Stimulated activated CD4-positive, alpha-beta T cell treated with anti-CD3 and anti-CD28 coated beads, Interleukin-1b, Interleukin-23, amount 100 ng/mL, for 4 hours (primary cell): ENCODE measurements around the gene ARHGAP44.
"Not testable (repeated sequence)": the region's sequence is repeated elsewhere in the genome, so short reads cannot be mapped to it uniquely, and the experiment has no call there.

Source experiments
- DNase-seq, 2 donors: peaks; one replicate each; pipeline ENCODE4 v3.0.0-alpha.2; 2020; ENCODE audit warnings: low read depth in 2 of 2

ARHGAP44 gene

DNA sequence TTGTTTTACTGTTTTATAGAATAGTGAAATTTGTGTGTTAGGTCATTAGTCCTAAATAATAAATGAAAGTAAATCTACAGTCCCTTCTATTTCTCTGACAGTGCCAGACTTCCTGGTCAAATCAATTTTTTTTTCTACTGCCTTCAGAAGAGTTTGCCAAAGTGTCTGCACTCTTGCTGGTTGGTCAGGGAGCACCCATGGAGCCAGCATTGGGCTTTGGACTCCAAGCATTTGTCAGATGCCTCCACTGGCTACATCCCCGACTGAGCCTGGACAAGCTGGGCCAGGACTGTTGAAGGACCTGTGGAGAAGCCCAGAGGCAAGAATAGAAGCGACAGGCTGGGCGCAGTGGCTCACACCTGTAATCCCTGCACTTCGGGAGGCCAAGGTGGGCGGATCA lies 174.9 kb downstream of the ARHGAP44 start:
- no peak for DNase-seq

DNA sequence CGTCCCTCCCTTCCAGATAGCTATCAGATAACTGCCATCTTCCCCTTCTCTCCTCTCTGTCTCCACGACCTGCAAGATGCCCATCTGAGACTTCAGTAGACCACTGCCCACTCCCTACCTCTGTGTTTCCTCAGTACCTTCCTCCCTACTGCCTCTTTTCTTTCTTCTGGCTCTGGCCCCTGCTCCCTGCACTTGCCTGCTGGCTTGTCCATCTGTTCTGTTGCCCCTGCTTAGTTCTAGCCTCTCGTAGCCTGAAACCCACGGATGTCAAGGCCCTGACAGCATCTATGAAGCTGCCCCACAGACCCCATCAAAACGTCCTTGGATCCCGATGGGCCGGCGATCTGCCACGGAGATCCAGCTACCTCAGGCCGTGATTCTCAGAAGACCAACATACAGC lies 175.5 kb downstream of the ARHGAP44 start:
- no peak for DNase-seq

DNA sequence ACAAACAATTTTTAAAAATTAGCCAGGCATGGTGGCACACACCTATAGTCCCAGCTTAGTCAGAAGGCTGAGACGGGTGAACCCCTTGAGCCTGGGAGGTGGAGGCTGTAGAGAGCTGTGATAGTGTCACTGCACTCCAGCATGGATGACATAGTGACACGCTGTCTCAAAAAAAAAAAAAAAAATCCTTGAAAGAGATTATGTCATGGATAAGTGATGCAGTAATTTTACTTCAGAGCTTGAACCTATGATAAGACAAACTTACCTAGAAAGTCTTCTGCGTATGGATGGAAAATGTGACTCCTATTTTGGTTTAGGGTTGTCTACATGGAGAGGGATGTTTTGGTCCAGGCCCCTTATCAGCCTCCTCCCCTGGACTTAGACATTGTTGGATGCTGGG lies 176.7 kb downstream of the ARHGAP44 start:
- DNase-seq = no peak

DNA sequence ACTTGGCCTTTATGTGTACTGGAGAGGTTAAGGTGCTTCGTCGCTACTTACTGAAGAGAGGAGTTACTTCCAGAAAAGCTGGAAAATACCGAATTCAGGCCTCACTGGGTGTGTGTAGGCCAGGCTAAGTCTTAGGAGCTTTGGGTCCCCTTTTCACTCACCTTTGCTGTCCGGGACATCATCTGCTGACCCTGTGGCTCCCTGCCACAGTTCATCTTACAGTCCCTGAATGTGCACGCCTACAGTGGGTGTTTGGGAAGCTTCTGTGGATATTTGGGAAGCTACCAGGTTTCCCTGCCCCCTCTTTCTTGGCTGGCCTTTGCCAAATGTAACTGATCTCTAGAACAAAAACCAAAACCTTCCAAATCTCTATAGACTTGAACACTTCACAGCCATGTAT lies 177.1 kb downstream of the ARHGAP44 start:
- DNase-seq = no peak

DNA sequence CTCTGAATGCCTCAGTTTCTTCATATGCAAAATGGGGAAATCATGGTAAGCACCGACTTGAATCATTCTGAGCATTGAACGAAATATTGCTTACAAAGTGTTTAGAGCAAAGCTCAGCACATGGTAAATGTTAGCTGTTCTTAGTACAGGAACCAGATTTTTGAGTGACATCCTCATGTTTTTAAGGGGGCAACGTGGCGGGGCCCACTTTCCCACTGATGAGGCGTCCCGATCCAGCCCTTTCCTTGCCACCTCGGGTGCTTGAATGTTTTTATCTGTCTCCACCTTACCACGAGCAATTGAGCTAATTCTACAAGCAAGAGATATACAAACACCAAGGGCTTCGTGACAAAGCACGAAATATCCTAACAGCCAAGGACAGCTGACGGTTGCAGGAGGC lies 178.7 kb downstream of the ARHGAP44 start:
- DNase-seq = no peak

DNA sequence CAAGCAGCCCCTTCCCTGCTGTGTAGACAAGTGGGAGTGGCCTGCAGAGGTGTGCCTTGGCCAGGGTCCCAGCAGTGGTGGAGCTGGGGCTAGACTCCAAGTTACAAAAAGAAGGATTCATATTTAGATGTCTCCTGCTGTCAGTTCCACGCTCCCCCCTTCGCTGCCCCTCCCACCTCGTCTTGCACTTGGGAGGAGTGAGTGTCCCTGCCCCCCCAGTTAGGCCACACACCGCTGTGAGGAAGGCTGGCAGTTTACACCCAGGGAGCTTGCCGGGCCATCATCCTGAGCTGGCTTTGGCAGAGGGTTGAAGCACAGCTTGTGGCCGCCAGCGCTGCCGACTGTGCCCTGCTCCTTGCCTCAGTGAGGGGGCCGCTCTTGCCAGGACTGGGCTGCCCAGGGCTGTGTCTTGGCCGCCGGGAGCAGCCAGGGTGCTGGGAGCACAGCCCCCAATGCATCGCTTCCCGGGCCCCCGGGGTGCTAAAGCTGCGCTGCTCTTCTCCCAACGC lies 184.3 kb downstream of the ARHGAP44 start:
- DNase-seq = no peak

DNA sequence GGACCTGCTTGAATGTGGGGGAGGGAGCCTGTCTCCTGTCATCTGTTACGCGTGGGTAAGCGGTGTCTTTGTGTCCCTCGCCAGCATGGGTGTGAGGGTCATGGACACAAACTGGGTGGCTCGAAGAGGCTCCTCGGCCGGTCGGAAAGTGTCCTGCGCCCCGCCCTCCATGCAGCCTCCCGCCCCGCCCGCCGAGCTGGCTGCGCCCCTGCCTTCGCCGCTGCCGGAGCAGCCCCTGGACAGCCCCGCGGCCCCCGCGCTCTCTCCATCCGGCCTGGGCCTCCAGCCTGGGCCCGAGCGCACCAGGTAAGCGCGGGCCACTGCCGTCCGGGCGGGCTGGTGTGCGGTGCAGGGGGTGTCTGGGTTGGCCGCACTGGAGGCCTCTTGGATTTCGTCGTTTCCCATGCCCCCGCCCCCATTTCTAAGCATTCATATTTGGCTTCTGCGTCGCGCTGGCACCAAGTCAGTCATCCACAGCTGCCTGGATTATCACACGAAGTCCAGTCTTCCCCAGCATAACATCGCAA lies 184.8 kb downstream of the ARHGAP44 start:
- no peak for DNase-seq

DNA sequence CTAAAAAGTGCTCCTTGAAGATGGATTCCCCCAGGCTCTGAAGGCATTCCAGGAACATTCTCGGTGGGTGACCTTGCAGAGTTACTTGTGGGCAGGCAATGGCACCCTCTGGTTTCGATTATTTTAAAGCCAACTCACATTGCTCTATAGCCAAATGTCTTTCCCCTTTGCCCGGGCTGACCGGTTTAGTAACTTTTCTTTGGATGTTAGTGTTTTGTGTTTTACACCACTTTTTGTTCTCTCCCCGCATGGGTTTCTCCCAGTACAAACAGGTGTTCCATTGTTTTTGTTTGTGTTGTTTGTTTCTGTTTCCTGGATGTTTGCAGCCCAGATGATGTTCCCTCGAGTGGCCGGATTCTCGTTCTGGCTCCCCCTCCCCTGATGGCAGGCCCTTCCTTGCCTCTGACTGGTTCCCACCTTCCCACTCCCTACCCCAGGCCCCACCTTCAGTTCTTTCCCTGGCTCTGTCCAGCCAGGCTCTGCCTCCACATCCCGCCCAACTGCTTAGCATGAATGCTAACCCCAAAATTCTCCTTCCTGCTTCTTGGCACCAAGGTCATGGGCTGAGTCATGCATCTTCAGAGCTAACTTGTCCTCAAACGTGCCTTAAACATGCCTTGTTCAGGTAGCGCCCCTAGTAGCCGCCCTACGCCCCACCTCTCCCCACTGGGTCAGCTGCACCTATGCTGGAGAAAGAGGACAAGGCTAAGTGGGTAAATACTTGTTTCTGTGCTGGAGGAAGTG lies 187.9 kb downstream of the ARHGAP44 start:
- no peak for DNase-seq

DNA sequence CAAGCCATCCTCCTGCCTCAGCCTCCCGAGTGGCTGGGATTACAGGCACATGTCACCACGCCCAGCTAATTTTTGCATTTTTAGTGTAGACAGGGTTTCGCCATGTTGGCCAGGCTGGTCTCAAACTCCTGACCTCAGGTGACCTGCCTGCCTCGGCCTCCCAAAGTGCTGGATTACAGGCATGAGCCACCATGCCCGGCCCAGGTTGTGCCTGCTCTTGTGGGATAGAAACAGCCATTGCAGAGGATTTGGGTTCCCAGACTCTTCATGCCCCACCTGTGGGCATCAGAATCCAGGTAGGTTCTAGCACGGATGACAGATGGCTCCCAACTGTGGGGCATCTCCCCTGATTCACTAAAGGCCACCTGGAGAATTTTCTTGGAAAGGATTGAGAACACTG lies 189.5 kb downstream of the ARHGAP44 start:
- not testable (repeated sequence) for DNase-seq

DNA sequence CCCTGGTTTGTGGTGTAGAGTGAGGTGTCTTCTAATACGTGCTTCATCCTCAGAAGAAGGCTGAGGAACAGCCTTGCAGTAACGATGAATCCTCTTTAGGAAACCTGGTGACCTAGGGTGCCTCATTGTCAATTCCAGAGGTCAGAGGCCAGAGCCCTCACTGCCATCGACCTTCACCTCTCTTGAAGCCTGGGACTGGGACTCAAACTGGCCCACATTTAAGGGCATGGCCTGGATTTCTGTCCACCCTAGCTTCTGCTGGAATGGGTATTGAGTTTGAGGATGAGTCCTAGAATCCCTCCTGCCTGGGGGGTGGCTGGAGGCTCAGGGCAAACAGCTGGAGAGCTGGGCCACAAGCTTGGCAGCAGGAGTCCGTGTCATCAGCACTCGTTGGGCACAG lies 189.9 kb downstream of the ARHGAP44 start:
- no peak for DNase-seq

DNA sequence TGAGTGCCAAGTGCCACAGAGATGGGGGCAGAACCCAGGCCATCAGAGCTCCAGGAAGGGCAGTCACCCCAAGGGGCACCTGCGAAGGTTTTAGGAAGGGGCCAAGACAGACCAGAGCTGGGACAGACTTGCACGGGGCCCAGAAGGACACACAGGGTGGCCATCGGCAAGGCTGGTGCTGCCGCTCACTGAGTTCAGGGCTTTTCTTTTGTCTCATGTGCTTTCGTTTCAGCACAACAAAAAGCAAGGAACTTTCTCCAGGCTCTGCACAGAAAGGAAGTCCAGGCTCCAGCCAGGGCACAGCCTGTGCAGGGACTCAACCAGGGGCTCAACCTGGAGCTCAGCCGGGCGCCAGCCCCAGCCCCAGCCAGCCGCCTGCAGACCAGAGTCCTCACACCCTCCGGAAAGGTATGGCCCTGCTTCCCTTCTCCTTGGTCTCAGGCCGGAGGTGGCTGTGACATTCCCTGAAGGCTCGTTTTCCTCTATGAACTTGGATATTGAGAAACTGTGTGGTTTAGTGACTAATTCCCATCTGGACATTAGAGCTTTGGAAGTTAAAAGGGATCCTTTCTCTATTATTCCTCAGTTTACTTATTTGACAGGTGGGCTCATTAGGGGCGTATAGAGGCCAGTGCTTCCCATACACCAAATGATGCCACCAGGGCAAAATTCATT lies 190.7 kb downstream of the ARHGAP44 start:
- no peak for DNase-seq

DNA sequence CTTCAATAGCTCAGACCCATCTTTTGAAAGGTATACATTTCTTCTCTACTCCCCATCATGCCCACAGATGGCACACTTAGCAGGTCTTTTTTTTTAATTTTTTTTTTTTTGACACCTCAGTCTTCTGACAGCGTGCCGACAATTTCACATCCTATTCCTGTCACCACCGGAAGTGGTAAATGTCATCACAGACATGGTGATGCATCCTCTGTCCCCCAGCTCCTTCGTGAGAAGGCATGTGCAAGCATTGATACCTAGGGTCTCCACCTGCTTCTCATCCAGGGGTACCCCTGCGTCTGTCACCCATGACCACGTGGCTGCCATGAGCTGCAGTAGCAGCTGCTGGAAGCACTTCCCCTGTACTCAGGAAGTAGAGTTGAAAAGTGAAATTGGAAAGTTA lies 192.9 kb downstream of the ARHGAP44 start:
- DNase-seq = no peak

DNA sequence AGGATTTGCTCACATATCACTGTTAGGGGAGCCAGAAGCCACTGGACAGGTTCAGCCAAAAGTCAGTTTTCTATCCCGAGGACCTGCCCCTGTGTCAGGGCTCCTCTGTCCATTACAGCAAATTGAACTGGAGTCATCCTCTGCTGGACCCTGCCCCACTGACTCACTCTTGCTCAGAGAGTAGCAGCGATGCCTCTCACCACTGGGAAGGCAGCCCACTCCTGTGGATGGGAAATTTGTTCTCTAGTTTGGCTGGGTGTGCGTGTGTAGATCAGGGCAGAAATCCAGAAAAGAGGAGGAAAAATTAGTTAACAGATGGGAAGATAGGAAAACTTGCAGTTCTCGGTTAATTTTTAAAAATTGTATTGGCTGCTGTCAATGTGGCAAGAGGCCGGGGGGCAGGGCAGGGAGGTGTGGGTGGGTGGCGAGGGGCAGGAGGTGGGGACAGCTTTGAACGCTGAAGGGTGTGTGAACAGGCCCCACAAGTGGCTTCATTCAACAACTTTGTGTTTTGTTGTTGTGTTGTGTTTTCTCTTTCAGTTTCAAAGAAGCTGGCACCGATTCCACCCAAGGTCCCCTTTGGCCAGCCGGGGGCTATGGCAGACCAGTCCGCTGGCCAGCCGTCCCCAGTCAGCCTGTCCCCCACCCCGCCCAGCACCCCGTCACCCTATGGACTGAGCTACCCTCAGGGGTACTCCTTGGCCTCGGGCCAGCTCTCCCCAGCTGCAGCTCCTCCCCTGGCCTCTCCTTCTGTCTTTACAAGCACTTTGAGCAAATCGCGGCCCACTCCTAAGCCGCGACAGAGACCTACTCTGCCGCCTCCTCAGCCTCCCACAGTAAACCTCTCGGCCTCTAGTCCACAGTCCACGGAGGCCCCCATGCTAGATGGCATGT lies 194.9 kb downstream of the ARHGAP44 start:
- no peak for DNase-seq

DNA sequence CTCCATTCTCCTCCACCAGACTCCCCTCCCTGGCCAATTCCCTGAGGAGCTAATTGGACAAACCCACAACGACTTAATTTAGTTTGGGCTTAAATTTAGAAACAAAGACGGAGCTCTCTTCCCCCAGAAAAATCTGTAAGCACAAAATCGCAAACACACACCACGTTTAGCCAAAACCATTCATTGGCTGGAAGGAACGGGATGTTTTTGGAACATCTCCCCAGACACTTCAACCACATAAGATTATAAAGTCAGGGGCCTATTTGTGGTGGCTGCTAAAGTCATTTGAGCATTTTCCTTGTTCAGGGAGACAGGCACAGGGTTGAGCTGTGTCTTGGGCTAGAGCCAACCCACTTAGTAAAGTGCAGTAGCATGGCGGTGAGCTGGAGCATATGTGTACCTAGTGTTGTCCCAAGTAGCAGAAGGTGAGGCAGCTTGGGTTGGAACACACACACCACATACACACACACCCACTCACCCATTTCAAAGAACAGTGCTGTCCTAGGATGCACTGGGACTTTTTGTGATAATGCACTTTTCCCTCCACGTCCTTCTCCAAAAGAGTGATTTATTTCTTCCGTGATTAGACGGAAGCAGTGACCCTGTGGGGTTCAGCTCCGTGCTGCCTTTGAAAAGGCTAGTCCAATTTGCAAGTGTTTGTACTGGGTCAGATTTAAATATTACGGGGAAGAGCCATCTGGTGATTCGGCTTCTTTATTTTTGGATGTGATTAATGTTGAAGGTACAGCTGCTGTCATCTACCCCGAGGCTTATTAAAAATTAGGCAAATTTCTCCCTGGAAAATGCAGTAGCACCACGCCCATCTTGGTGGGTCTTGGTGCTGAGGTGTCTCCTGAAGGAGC lies 196.4 kb downstream of the ARHGAP44 start:
- no peak for DNase-seq

DNA sequence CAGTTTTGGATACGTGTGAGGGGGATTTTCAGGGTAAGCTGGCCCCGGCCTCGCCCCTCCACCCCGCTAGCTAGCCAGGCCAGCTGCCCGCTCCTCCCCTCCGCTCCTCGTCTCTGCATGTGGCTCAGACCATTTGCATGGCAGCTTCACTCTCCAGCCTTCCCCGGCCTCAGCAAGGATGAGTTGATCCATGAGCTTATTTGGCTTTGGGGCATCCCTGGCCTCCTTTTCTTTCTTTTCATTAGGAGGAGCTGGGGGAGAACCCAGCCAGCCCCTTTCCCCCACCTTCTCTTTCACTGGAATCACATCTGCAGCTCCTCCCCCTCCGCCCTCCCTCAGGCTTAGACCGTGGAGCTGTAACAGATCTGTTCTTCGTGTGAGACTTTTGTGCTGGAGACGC lies 197.8 kb downstream of the ARHGAP44 start:
- no peak for DNase-seq

DNA sequence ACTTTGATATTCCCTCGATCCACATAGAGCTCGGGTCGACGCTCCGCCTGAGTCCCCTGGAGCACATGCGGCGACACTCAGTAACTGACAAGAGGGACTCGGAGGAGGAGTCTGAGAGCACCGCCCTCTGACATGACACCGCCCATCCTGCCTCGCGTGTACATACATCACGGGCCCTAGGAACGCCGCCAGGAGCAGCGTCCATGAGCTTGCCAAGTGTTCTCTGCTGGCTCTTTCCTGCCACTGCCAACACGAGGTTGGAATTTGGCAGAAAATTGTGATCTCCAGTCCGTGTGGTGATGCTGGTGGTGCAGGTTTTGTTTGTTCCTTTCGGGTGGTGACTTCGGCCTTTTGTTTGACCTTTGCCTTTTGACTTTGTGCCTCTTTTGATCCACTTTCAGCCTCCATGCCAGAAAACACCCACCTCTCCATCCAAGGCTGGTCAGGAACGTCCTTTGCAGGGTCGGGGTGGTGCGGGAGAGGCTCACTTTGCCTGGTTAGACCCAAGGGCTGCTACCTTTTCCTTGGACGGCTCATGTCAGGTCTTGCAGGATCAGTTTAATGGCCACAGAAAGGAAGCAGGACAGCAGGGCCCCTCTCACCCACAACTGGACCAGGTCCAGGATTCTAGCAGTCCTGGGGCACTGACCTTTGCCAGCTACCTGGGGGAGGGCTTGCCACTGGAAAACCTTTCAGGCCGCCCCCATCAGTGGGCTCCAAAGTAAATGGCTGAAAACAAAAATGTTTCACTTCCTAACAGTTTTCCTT lies 200.9 kb downstream of the ARHGAP44 start:
- DNase-seq = no peak

DNA sequence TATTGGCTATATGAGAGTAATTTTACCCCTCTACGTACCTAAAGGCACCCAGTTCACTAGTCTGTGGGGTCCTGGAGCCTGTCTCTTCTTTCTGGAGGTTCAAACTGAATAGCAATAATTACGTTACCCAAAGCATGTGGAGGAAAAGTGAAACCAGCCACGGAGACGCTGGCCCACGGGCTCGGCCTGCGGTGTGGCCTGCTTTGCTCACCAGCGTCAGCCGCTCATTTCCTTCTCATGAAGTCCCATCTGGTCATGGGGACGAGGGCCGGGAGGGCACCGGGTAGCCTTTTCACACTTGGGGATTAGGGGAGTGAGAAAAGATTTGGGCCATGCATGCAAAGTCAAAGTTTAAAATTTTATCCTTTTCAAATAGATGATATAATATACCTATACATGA lies 201.6 kb downstream of the ARHGAP44 start:
- no peak for DNase-seq

DNA sequence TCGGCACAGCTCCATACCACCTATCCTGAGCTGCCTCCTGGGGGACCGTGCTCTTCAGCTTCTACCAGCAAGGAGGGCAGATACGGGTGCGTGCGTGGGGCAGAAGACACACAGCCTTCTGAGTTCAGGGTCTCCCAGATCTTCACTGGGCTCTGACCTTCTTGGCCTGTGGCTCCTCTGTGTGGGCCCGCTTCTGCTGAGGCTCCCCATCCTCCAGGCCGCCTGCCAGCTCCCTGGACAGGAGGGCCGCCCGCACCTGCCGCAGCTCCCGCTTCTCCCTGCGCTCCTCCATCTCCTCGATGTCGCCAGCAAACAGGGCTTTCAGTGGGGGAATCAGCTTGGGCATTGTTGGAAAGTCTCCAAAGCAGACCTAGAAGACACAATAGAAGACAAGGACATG lies 203.4 kb downstream of the ARHGAP44 start:
- no peak for DNase-seq

DNA sequence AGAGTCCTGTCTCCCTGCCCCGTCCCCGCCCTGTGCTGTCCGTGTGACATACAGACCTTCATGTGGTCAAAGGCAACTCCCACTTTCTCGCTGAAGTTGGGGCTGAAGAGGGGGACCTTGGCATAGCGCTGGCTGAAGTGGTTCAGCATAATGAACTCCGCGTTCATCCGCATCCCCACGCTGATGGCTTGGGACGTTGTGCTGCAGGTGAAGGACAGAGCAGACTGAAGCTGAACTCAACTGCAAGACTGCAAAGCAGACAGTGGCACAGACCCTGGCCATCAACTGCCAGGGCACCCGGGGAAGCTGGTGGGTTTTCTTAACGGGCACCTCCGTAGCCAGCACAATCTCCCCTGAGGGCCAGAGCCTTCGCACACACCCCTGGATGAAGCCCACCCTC lies 204.3 kb downstream of the ARHGAP44 start:
- no peak for DNase-seq

DNA sequence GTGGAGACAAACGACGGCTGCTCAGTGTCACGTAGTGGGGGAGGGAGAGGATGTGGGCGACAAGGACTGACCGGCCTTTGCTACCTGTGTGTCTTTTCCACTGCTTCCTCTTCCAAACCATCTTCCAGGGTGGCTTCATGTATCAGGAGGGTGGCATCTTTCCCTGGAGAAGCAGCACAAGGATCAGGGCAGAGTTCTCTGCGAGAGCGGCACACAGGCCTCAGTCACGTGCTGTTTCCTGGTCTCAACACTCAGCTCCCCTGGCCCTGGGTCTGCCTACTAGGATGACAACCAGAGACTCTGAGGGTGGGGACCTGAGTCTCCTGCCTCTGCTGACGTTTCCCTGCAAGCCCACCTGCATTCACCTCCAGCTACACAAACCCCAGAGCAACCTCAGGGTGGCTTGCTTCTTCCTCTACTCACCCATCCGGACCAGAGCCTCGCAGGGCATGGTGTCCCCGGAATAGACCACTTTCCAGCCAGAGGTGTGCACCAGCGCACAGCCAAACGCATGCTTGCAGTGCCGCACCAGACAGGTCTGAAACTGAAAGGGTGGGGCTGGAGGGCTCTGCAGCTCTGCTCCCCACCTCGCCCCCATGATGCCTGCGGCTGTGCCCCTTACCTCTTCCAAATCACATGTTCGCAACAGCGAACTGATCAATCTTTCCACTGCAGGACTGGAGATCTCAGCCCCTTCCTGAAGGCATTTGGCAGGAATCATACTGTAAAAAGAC lies 205.2 kb downstream of the ARHGAP44 start:
- no peak for DNase-seq
